C4-2B (cell line): ENCODE results near the gene FAM120B.

ENCODE experiments used
- H3K27ac ChIP-seq: fragments of 450-650 bp; 2 replicates; pipeline ENCODE4 v1.5.1; 2017
- CTCF ChIP-seq: fragments of 450-650 bp; conservative IDR thresholded peaks from 2 replicates; pipeline ENCODE4 v1.5.1; 2017; ENCODE audit warnings: mild to moderate bottlenecking
- ZFX ChIP-seq: fragments of 450-650 bp; IDR thresholded peaks from 2 replicates; pipeline ENCODE4 v1.6.1; 2017

Gene FAM120B

GRCh38 chr6:170445487-170445886, 138.9 kb downstream of the FAM120B start:
- no peak for TF ChIP-seq CTCF
- no peak for TF ChIP-seq ZFX
- H3K27ac ChIP-seq: no peak overlapping the region

- H3K27ac ChIP-seq: no peak overlapping the region
- TF ChIP-seq ZFX: no peak
- TF ChIP-seq CTCF: no peak
These were observed 139.4 kb downstream of the FAM120B start for GRCh38 chr6:170445971-170446370.

- no peak overlapping the region for H3K27ac ChIP-seq
- TF ChIP-seq CTCF: no peak
- no peak for TF ChIP-seq ZFX
These were observed 140.4 kb downstream of the FAM120B start for GRCh38 chr6:170446841-170447560.

GRCh38 chr6:170447561-170447930, 141.0 kb downstream of the FAM120B start:
- H3K27ac ChIP-seq: no peak overlapping the region
- TF ChIP-seq CTCF (no peak), ZFX (no peak)

GRCh38 chr6:170448317-170448716, 141.8 kb downstream of the FAM120B start:
- TF ChIP-seq CTCF: no peak
- no peak for TF ChIP-seq ZFX
- H3K27ac ChIP-seq: no peak overlapping the region

GRCh38 chr6:170448751-170449630, 142.4 kb downstream of the FAM120B start:
- no peak overlapping the region for H3K27ac ChIP-seq
- TF ChIP-seq CTCF (no peak), ZFX (no peak)
